Immature natural killer cell (primary cell): ENCODE data around the gene FXN. TPM values are rescaled to one million over a fixed set of nuclear protein-coding genes. Genes with fewer than 3 reads are reported as not detected.
"Not testable (repeated sequence)": the region's sequence is repeated elsewhere in the genome, so short reads cannot be mapped to it uniquely, and the experiment has no call there.

Experiments
- DNase-seq, 3 donors: peaks; one replicate each; pipeline ENCODE4 v3.0.0; 2022; ENCODE audit warnings: mixed read lengths in 1 of 3
- H3K27ac Mint-ChIP-seq, 6 donors: one replicate each; pipeline ENCODE4 v1.8.0; 2020; ENCODE audit warnings: mixed read lengths in 6 of 6, mild to moderate bottlenecking in 5 of 6, inconsistent platforms in 4 of 6, moderate library complexity in 3 of 6
- H3K27me3 Mint-ChIP-seq, 3 donors: one replicate each; pipeline ENCODE4 v1.8.0; 2020 to 2021; ENCODE audit warnings: low read depth in 3 of 3, mild to moderate bottlenecking in 3 of 3, mixed read lengths in 3 of 3, moderate library complexity in 3 of 3, inconsistent platforms in 1 of 3
- H3K36me3 Mint-ChIP-seq, 3 donors: one replicate each; pipeline ENCODE4 v1.8.0; 2020; ENCODE audit warnings: mixed read lengths in 3 of 3, inconsistent platforms in 2 of 3, mild to moderate bottlenecking in 2 of 3
- H3K4me1 Mint-ChIP-seq, 2 donors: one replicate each; pipeline ENCODE4 v1.8.0; 2020; ENCODE audit warnings: inconsistent platforms in 2 of 2, mild to moderate bottlenecking in 2 of 2, mixed read lengths in 2 of 2, moderate library complexity in 1 of 2
- H3K4me3 Mint-ChIP-seq, 5 donors: one replicate each; pipeline ENCODE4 v1.8.0; 2020; ENCODE audit warnings: mild to moderate bottlenecking in 5 of 5, mixed read lengths in 5 of 5, inconsistent platforms in 3 of 5, moderate library complexity in 3 of 5
- H3K9me3 Mint-ChIP-seq, 6 donors: one replicate each; pipeline ENCODE4 v1.8.0; 2020; ENCODE audit warnings: mild to moderate bottlenecking in 6 of 6, mixed read lengths in 6 of 6, inconsistent platforms in 4 of 6, moderate library complexity in 3 of 6
- polyA plus RNA-seq, 3 donors: library from polyadenylated mRNA; unstranded; fragments of 300-500 nt; fragmentation: Illumina TruSeq; gene quantifications; one replicate each; pipeline ENCODE4 v1.2.3, GENCODE V29; 2021

FXN gene
- polyA plus RNA-seq, 3 donors from 2014 or later = 46.3 to 68.9 (median 59.1) TPM

DNA sequence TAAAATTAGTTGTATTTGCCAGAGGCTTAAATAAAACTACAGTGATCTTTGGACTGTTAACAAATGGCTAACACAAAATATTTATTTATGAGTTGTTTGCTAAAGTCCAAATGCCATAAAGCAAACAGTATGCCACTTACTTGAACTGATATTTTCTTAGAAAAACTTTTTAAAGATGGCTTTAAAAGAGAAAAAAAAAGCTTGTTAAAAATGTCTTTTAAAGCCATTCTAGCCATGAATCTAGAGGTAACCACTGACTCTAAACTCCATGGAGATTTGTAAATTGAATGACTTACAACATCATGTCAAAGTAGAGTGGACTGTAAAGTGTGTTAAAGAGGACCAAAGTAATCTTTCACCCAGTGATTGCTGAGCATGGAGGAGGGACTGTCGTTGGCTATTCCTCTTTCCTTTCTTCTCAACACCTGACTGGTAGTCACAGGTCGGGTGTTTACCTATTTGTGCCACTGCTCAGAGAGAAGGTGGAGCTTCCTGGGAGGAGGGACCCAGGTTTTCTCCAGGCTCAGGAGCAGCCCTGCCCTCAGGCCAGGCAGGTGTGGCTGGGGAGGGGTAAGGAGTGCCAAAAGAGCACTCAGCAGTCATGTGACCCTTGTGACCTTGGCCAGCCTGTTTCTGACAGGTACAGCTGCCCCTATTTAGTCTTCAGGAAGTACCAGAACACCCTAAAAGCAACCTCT, 69.4 kb downstream of the FXN start:
- H3K9me3 Mint-ChIP-seq = no peaks in the 10 kb centered on the region
- peaks cover 0 to 6% (median 3%) of the 10 kb centered on the region in 3 donors for H3K36me3 Mint-ChIP-seq
- H3K4me3 Mint-ChIP-seq = no peak overlapping the region
- no peak for DNase-seq
- H3K27me3 Mint-ChIP-seq = peaks cover 0 to 2% (median 0%) of the 10 kb centered on the region in 3 donors
- no peak overlapping the region for H3K27ac Mint-ChIP-seq
- no peaks in the 10 kb centered on the region for H3K4me1 Mint-ChIP-seq

DNA sequence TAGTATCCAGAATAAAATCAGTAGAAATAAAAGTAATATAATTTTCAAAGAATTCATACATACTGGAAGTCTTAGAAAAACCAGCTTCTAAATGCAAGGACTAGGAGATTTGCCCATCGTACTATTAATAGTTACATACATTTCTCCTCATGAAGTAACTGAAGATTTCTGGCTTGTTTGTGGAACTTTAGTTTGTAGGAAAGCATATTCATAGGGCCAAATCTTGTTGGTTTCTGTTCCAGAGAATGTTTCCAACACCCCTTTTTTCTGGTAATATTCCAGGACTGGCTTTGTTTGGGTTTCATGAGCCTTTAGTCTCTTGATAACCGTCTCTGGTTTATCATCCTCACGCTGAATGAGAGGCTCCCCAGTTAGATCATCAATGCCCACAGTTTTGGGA, 72.2 kb downstream of the FXN start:
- DNase-seq = no peak
- Mint-ChIP-seq H3K4me3 (no peak overlapping the region), H3K9me3 (no peaks in the 10 kb centered on the region), H3K27me3 (peaks cover 0 to 2% (median 0%) of the 10 kb centered on the region in 3 donors), H3K36me3 (no peaks in the 10 kb centered on the region), H3K4me1 (no peaks in the 10 kb centered on the region), H3K27ac (no peak overlapping the region)

DNA sequence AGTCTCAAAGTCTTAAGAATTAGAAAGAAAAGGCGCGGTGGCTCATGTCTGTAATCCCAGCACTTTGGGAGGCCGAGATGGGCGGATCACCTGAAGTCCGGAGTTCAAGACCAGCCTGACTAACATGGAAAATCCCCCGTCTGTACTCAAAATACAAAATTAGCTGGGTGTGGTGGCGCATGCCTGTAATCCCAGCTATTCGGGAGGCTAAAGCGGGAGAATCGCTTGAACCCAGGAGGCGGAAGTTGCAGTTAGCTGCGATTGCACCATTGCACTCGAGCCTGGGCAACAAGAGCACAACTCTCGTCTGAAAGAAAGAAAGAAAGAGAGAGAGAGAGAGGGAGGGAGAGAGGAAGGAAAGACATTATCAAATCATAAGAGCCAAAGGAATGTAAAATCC, 73.2 kb downstream of the FXN start:
- not testable (repeated sequence) for H3K4me3 Mint-ChIP-seq, H3K27me3 Mint-ChIP-seq, H3K9me3 Mint-ChIP-seq, H3K36me3 Mint-ChIP-seq, H3K27ac Mint-ChIP-seq, H3K4me1 Mint-ChIP-seq, DNase-seq

DNA sequence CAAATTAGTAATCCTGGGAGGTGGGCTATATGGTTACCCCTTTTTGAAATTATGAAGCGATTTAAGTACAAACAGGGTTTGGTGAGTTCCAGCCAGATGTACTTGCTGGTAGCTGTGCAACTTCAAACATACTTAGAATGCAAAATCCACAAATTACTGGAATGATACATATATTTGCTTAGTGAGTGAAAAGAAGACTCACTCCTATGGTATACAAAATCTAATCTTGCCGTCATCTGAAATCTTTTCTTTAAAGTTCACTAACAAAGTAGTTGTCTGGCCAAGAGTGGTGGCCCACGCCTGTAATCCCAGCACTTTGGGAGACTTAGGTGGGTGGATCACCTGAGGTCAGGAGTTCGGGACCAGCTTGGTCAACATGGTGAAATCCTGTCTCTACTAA, 73.6 kb downstream of the FXN start:
- no peaks in the 10 kb centered on the region for H3K36me3 Mint-ChIP-seq
- H3K4me1 Mint-ChIP-seq = no peaks in the 10 kb centered on the region
- no peaks in the 10 kb centered on the region for H3K9me3 Mint-ChIP-seq
- no peak for DNase-seq
- no peak overlapping the region for H3K27ac Mint-ChIP-seq
- H3K27me3 Mint-ChIP-seq = no peaks in the 10 kb centered on the region
- H3K4me3 Mint-ChIP-seq = no peak overlapping the region

DNA sequence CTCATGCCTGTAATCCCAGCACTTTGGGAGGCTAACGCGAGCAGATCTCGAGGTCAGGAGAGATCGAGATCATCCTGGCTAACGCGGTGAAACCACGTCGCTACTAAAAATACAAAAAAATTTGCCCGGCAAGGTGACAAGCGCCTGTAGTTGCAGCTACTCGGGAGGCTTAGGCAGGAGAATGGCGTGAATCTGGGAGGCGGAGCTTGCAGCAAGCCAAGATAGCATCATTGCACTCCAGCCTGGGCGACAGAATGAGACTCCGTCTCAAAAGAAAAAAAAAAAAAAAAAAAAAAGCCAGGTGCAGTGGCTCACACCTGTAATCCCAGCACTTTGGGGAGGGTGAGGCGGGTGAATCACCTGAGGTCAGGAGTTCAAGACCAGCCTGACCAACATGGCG, 77.1 kb downstream of the FXN start:
- not testable (repeated sequence) for H3K9me3 Mint-ChIP-seq, DNase-seq, H3K27ac Mint-ChIP-seq, H3K4me1 Mint-ChIP-seq, H3K27me3 Mint-ChIP-seq, H3K4me3 Mint-ChIP-seq, H3K36me3 Mint-ChIP-seq

DNA sequence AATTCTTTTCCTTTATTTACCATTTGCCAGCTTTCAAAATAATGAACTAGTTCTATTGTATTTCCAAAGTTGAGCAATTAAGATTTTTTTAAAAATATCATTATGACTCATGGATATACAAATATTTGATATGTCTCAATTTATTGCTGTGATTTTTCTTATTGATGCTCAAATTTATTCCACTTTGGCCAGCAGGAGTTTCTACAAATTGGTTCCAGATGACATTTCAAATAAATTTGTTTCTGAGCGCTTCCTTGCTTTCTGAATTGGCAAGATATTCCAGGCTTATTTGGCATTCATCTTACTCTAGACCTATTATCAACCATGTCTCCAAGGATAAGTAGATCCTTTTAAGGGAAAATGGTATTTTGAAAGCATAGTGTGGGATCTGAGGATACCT, 80.1 kb downstream of the FXN start:
- Mint-ChIP-seq H3K4me3 (no peak overlapping the region), H3K27ac (no peak overlapping the region), H3K9me3 (no peaks in the 10 kb centered on the region), H3K36me3 (no peaks in the 10 kb centered on the region), H3K4me1 (peaks cover under 1 to 2% of the 10 kb centered on the region in 2 donors), H3K27me3 (no peaks in the 10 kb centered on the region)
- no peak for DNase-seq

DNA sequence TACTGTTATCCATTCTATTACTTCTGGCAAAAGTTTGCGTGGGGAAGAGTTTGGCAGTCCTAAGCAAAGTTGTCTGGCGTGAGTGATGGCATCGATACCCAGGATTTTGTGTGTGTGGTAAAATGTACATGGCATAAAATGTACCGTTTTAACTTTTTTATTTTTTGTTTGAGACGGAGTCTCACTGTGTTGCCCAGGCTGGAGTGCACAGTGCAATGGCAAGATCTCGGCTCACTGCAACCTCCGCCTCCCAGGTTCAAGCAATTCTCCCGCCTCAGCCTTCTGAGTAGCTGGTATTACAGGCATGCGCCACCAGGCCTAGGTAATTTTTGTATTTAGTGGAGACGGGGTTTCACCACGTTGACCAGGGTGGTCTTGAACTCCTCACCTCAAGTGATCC, 83.1 kb downstream of the FXN start:
- no peak overlapping the region for H3K27ac Mint-ChIP-seq
- H3K36me3 Mint-ChIP-seq = no peaks in the 10 kb centered on the region
- peak overlapping the region in 1 of 5 donors; percentile 6 for H3K4me3 Mint-ChIP-seq
- H3K9me3 Mint-ChIP-seq = no peaks in the 10 kb centered on the region
- no peak for DNase-seq
- H3K27me3 Mint-ChIP-seq = no peaks in the 10 kb centered on the region
- peaks cover 15 to 17% of the 10 kb centered on the region in 2 donors for H3K4me1 Mint-ChIP-seq

DNA sequence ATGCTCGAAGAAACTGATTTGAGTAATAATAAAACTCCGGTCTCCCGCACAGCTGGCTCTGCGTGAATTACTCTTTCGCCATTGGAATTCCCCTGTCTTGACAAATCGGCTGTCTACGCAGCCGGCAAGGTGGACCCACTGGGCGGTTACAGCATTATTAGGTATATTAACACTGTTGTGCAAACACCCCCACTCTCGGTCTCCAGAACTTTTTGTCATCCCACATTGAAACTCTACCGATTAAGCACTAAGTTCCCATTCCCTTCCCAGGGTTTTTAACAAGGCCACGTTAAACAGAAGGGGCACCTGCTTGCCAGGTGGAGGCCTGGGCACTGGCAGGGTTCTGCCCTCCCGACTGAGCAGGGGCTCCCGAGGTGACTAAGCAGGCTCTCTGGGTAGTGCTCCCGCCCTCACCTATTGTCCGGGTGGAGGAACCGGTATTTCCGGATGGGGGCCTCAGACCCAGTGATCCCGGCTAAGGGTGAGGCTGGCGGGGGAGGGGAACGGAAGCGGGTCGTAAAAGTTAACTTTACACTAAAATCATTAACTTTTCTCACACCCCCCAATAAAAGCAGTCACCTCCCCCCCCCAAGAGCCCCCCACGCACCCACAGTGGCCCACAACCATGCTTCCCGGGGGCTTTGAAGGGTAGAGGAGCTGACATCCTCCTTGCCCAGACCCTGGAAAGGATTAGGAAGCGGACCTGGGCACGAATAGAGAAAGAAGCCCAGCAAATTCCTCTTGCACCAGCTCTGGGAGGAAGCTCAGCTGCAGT, 85.0 kb downstream of the FXN start:
- Mint-ChIP-seq H3K4me3 (peak overlapping the region; percentile 64 to 81 (median 74)), H3K36me3 (no peaks in the 10 kb centered on the region), H3K27ac (no peak overlapping the region), H3K27me3 (no peaks in the 10 kb centered on the region), H3K9me3 (no peaks in the 10 kb centered on the region), H3K4me1 (peaks cover 15 to 17% of the 10 kb centered on the region in 2 donors)
- DNase-seq = no peak

DNA sequence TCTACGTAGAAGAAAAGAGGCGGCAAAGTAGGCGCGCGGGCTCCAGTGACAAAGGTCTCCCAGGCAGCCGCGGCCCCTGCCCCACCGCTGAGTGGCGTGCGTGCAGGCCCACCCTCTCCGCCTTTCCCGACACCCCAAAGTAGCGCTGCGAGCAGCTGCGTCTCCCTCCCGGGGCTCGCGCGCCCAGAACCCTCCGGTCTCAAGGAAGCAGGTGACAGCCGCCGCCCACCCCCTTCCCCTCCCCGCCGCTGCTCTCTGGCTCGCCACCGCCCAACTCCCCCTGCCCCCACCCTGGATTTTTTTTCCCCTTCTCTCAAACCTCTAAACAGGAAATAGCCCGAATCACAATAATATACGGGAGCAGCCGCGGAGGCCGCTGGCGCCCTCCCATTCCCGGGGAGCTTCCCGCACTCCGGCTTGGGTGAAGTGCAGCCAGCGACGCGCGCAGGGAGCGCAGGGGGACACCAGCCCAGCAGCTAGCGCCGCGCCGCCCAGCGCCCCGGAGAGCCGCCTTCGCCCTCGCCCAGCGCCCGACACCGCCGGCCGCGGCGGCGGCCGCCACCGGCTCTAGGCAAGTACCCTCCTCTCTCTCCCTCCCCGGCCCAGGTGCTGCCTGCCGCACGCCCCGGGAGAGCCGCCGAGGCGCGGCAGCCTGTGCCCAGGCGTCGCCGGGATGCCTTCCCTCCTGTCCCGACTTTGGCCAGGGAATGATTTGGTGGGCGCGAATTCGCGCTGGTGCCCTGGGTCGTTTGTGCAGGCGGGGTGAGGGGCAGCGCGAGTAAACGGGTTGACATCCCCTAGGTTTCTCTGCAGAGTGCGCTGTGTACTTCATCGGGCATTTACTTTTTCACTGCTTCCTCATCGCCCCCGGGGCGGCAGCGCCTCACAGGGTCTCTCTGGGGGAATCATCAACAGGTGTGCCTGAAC, 85.9 kb downstream of the FXN start:
- no peaks in the 10 kb centered on the region for H3K36me3 Mint-ChIP-seq
- DNase-seq = peak; percentile 26 to 36 (median 28)
- H3K27me3 Mint-ChIP-seq = no peaks in the 10 kb centered on the region
- peak overlapping the region; percentile 88 to 97 (median 96) for H3K4me3 Mint-ChIP-seq
- peaks cover 15 to 17% of the 10 kb centered on the region in 2 donors for H3K4me1 Mint-ChIP-seq
- H3K9me3 Mint-ChIP-seq = no peaks in the 10 kb centered on the region
- H3K27ac Mint-ChIP-seq = peak overlapping the region in 4 of 6 donors; percentile 23 to 80 (median 64)

DNA sequence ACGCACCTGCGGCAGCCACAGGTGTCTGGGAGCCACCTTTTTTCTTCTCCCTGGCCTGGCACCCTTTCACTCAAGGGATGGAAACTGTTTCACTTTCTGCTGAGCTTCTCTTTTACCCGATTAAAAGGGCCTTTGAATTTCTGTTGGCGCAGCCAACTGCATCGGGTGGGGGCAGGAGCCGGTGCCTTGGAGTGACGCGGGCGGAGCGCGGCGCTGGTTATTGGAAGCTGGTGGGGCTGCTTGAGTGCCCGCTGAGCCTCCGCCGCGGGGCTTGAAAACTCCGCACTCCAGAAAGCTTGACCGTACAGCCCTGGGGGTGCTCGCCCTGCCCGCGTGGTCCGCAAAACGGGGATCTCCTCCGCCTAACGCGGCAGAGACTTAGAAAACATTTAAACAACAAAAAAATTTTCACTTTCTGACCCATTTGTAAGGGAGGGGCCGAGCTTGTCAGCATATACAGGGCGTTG, 86.6 kb downstream of the FXN start:
- Mint-ChIP-seq H3K27me3 (no peaks in the 10 kb centered on the region), H3K36me3 (no peaks in the 10 kb centered on the region), H3K27ac (peak overlapping the region in 4 of 6 donors; percentile 23 to 80 (median 64)), H3K4me3 (peak overlapping the region; percentile 88 to 97 (median 96)), H3K4me1 (peaks cover 15 to 17% of the 10 kb centered on the region in 2 donors), H3K9me3 (no peaks in the 10 kb centered on the region)
- peak; percentile 30 to 42 (median 42) for DNase-seq

DNA sequence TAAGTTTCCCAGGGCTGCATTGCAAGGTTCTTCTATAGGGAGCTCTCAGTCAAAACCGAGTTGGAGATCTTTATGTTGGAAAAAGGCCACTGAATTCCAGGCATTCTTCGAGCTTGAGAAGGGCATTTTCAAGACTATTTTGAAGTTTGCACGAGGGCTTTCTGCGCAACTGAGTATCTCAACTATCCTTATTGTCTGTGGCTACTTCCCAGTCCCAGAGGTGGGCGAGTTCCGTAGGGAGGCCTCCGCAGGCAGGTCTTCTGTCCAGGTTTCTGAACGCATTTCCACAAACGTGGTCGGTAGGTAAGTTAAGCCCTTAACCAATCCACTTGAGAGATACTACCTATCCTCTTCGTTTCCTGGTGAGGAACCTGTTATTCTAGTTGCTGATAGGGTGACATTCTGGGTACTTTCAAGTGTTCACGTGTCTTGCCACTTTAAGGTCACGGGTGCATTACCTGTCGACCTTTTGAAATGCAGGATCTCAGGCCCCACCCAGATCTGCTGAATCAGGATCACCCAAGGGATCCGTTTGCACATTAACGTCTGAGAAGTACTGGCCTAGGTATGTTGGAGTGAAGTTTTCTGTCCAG, 87.1 kb downstream of the FXN start:
- Mint-ChIP-seq H3K36me3 (no peaks in the 10 kb centered on the region), H3K9me3 (no peaks in the 10 kb centered on the region), H3K4me3 (peak overlapping the region; percentile 88 to 97 (median 96)), H3K27me3 (no peaks in the 10 kb centered on the region), H3K27ac (peak overlapping the region in 2 of 6 donors; percentile 61 to 66), H3K4me1 (peaks cover 15 to 17% of the 10 kb centered on the region in 2 donors)
- DNase-seq = no peak

DNA sequence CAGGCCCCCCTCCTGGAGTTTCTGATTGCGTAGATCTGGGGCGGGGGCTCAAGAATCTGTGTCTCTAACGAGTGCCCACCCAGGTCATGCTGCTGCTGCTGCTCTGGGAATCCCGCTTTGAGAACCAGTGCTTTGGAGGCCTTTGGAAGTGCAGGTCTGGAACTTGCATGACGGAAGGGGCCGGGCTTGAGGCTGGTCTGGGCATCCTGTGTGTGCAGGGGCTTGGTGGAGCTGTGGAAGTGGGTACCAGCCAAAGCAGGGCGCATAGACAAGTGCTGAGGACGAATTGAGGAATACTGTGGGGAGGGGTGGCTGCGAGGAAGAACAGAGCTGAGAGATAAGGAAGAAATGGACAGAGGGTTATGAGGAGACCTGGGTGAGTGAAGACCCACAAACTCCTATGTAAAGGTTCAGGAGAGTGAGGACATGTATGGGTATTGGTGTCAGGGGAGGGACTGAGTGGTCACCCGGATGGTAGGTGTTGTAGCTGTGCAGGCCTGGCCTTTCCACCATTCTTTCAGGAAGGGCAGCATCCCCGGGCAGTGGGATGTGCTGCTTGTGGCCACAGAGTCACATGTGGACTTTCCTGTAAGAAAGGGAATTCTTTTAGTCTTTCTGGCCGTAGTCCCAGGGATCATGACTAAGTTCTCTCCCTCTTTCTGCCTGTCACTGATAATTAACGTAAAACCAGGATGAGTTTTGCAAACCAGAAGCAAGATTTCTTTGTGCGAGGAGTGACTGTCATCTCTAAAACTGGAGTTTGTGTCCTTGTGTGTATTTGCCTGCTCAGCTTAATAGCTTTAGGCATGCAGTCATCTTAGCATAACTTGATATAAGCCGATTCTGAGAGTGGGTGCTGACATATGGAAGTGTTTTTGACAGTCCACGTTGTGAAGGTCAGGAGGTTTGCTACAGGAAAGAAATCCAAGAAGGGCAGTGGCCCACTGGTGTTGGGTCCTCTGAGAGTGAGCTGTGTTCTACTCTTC, 95.2 kb downstream of the FXN start:
- Mint-ChIP-seq H3K4me3 (no peak overlapping the region), H3K4me1 (no peaks in the 10 kb centered on the region), H3K27me3 (peaks cover 3 to 4% (median 4%) of the 10 kb centered on the region in 3 donors), H3K9me3 (no peaks in the 10 kb centered on the region), H3K36me3 (no peaks in the 10 kb centered on the region), H3K27ac (no peak overlapping the region)
- no peak for DNase-seq
